Measurements from ENCODE around the gene PEX1. TPM values are rescaled to one million over a fixed set of nuclear protein-coding genes. Genes with fewer than 3 reads are reported as not detected.
"Not testable (repeated sequence)": the region's sequence is repeated elsewhere in the genome, so short reads cannot be mapped to it uniquely, and the experiment has no call there.

The PEX1 gene
- total RNA-seq, 2 donors from 2014 or later, result 12.4 to 15.8 TPM

DNA sequence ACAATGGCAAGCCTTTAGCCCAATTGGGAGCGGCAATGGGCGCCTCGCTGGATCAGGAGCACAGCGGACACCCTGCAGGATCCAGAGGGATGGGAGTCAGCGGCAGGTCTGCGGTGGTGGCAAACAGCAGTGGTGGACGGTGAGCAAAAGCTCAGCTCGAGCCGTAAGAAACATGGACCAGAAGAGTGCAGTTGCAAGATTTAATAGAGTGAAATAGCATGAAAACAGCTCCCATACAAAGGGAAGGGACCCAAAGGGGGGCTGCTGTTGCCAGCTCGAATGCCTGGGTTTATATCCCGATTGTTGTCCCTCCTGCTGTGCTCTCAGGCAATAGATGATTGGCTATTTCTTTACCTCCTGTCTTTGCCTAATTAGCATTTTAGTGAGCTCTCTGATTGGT is 50.6 kb downstream of the PEX1 start, which contains the start of gene ERVW-1:
ERVW-1 (minus strand) TSS at position 266 of the 400 bp plus-strand sequence. CDS start 7,565 bp downstream, outside the sequence.
- ATAC-seq; H3K27ac Mint-ChIP-seq; DNase-seq (ENCODE audit: low spot score in 2 of 2); H3K9me3 Mint-ChIP-seq; H3K36me3 Mint-ChIP-seq: not testable (repeated sequence)

DNA sequence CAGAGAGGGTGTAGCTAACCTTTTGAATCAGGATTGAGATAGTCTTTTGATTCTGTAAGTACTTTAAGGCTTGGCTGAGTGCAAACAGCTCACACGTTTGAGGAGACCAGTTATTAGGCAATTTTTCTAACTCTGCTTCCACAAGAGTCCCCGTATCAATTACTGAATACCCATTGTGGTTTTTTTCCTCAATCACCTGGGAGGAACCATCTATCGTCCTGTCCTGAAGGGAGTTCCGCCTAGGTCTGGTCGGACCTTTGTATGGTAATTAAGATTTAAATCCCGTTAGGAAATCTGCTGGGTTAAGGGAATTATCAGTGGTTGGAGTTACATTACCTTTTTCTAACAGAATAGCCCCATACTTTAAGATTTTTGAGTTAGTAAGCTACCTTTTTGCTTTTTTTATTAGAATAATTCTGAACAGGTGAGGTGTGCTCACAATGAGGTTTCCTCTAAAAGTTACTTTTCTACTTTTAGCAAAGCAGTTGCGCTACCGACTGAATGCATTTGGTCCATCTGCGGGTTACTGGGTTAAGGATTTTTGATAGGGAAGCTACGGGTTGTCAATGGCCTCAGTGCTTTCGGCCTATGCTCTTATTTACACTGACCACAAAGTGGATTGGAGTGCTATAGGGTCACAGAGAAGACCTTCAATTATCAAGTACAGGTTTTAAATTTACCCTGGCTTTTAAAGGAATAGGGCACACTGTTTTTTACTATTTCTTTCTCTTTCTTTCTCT is 52.3 kb downstream of the PEX1 start:
- not testable (repeated sequence) for H3K27ac Mint-ChIP-seq; H3K36me3 Mint-ChIP-seq; H3K9me3 Mint-ChIP-seq; DNase-seq (ENCODE audit: low spot score in 2 of 2); ATAC-seq

DNA sequence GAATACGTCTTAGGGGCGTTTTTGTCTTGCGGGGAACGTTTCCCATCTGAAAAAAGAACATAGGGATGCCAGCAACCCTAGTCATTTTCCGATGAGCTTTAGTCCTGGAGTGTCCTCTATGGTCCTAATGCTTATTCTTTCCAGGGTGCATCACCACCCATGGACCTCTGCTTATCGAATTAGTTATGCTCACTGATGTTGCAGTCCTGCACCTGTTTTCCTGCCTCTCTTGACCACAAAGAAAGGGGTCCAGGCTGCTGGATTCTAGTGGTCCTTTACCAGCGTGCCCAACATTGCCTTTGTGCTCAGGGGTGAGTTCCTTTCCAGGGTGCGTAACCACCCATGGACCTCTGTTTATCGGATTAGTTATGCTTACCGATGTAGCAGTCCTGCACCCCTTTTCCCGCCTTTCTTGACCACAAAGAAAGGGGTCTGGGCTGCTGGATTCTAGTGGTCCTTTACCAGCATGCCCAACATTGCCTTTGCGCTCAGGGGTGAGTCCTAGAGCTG is 53.0 kb downstream of the PEX1 start:
- not testable (repeated sequence) for H3K36me3 Mint-ChIP-seq; DNase-seq (ENCODE audit: low spot score in 2 of 2); H3K27ac Mint-ChIP-seq

DNA sequence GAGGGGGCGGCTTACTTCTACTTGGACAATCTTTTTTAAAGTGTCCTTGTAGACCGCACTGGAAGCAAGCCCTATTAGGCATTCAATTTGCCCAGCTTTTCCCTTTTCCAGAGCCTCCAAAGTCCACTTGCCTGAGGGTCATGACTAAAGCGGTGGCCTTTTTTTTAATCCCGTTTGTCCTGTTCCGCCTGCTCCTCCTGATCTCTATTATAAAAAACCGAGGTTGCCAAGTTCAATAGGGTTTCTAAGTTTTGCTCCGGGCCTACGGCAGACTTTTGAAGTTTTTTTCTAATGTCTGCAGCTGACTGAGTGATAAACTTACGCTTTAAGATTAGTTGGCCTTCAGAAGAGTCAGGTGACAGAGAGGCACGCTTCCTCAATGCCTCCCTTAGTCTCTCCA is 54.3 kb downstream of the PEX1 start:
- H3K9me3 Mint-ChIP-seq; ATAC-seq; DNase-seq (ENCODE audit: low spot score in 2 of 2); H3K27ac Mint-ChIP-seq; H3K36me3 Mint-ChIP-seq: not testable (repeated sequence)

More for the DNA sequence above, 53.0 kb downstream of the PEX1 start:
- H3K9me3 Mint-ChIP-seq, ATAC-seq: not testable (repeated sequence)

DNA sequence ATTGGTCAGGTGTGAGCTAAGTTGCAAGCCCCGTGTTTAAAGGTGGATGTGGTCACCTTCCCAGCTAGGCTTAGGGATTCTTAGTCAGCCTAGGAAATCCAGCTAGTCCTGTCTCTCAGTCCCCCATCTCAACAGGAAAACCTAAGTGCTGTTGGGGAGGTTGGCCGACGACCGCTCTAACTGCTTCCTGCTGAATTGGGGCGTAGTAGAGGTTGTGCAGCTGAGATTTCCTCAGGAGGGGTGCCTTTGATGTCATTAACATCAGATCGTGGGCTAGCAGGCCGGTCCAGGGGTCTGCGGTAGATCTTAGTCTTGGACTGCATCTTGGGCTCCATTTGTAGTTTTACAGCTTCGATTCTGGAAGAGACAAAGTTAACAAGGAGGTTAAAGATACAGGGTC is 59.7 kb downstream of the PEX1 start:
- not testable (repeated sequence) for H3K27ac Mint-ChIP-seq; ATAC-seq; H3K9me3 Mint-ChIP-seq; DNase-seq (ENCODE audit: low spot score in 2 of 2)
- H3K36me3 Mint-ChIP-seq, result peaks cover 16 to 21% of the 10 kb centered on the region in 2 donors

DNA sequence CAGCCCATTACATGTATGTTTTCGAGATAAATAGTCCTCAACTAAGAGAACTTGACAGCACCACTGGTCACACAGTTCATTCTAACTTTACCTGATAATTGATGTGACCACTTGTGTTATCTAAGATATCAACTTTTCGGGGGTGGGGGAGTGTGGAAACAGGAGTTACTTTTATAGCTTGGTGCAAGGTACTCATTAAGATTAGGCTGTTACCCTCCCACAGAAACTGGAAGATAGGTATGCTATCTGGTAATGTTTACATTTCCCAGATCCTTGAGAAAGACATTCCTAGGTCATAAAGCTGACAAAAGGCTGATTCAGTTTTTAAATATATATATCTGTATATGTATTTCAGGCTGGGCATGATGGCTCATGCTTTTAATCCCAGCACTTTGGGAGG is 61.6 kb downstream of the PEX1 start:
- ATAC-seq (no peak), DNase-seq (ENCODE audit: low spot score in 2 of 2) (no peak)
- H3K9me3 Mint-ChIP-seq, result peaks cover 3% of the 10 kb centered on the region in 2 donors
- peaks cover 16 to 21% of the 10 kb centered on the region in 2 donors for H3K36me3 Mint-ChIP-seq
- no peak overlapping the region for H3K27ac Mint-ChIP-seq

DNA sequence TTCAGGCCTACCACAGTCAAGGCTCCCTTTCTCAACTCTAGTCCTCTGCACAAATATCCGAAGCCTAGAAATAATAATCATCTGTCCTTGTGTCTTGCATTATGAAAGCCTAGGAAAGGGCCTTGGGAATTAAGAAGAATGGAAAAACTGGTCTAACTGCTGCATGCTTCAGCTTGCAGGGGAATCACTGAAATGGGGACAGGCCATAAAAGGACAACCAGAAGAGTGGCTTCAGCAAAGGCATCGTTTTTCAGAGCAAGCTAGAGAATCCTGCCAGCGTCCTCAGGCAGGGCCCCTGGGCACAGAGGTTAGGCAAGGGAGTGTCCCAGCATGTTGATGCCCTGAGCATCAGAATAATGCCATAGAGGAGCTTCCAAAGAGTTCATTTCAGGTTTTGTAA is 63.8 kb downstream of the PEX1 start:
- Mint-ChIP-seq H3K9me3 (peaks cover 3% of the 10 kb centered on the region in 2 donors), H3K27ac (no peak overlapping the region), H3K36me3 (peaks cover 16 to 21% of the 10 kb centered on the region in 2 donors)
- ATAC-seq (no peak), DNase-seq (ENCODE audit: low spot score in 2 of 2) (no peak)

DNA sequence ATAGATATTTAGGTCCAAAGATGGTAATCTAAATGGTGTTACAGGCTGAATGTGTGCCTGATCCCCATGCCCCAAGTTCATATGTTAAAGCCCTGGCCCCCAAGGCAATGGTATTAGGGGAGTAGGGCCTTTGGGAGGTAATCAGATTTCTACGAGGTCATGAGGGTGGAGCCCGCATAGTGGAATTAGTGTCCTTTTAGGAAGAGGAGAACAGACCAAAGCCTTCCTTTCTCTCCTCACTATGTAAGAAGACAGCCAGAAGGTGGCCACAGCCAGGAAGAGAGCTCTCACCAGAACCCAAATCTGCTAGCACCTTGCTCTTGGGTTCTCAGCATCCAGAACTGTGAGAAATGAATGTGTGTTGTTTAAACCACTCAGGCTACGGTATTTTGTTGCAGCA is 65.8 kb downstream of the PEX1 start:
- no peak for ATAC-seq
- H3K36me3 Mint-ChIP-seq, result peaks cover 3% of the 10 kb centered on the region in 2 donors
- DNase-seq (ENCODE audit: low spot score in 2 of 2), result no peak

DNA sequence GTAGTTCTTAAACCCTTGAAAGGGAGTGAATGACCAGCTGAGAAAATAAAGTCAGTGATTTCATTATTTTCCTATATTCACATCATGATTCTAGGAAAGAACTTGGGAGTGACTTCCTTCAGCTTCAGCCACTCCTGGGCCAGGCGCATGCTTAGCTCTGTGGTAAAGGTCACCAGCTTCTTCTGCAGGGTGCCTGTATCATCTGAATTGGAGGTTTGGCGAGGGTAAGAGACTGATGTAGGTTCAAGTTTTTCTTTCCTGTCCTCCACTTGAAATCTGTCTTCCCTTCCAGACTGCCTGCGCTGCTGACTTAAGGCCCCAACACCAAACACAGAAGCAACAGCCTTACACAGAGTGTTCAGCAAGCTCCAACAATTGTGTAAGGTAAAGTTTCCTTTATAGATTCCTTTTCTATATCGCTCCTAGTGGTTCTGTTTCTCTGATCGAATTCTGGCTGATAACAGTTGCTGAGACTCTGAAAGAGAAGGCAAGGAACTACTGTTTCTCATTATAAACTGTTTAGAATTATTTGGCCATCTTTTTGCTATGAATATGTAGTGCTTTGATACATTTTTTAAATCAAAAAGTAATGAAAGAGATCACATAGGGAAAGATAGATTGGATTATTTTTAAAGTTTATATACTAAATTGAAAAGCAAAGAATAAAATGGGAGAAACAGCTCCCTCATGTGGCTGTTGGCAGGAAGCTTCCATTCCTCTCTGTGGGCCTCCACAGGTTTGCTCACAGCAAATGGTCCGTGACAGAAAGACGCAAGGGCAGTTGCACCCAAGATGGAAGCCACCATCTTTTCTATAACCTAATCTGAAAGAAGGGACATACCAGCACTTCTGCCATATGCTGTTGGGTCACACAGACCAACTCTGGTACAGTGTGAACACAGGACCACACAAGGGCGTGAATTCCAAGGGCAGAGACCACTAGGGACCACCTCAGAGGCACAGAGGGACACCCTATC is 67.0 kb downstream of the PEX1 start:
- H3K27ac Mint-ChIP-seq, result no peak overlapping the region
- H3K36me3 Mint-ChIP-seq, result no peaks in the 10 kb centered on the region
- no peaks in the 10 kb centered on the region for H3K9me3 Mint-ChIP-seq
- ATAC-seq, result peak; percentile 48 to 65
- peak in 1 of 2 donors; percentile 24 for DNase-seq (ENCODE audit: low spot score in 2 of 2)

More for the DNA sequence above, 65.8 kb downstream of the PEX1 start:
- no peak overlapping the region for H3K27ac Mint-ChIP-seq
- H3K9me3 Mint-ChIP-seq, result no peaks in the 10 kb centered on the region

DNA sequence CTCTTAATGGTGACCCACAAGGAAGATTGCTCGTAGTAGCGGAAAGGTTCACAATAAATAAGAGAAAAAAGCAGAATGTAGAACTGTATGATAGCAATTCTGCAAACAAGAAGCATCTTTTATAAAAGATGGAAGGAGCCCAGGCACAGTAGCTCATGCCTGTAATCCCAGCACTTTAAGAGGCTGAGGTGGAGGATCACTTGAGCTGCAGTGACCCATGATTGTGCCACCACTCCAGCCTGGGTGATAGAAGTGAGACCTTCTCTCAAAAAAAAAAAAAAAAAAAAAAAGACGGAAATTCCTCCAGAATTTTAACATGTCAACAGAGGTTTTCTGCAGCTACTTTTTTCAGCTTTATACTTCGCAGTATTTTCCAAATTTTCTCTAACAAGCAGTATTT is 67.8 kb downstream of the PEX1 start:
- no peak overlapping the region for H3K27ac Mint-ChIP-seq
- no peak for ATAC-seq
- DNase-seq (ENCODE audit: low spot score in 2 of 2), result no peak
- no peaks in the 10 kb centered on the region for H3K36me3 Mint-ChIP-seq
- H3K9me3 Mint-ChIP-seq, result no peaks in the 10 kb centered on the region

DNA sequence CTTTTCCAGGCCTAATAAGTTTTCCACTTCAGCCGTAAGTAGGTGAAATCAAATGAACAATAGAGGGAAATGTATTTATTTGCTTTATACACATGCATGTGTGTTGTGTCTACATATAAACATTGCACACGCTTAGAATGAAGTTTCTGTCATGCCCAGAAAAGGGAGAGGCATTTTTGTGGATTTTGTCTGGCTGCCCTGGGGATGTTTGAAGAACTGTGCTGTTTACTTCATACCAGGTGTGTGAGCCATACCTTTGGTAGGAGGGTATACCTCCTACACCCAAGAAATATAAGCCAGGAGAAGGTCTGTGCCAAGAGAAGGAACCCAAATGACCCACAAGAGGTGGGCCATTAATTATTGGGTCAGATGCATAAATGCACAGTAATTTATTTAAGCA is 68.2 kb downstream of the PEX1 start:
- no peaks in the 10 kb centered on the region for H3K9me3 Mint-ChIP-seq
- DNase-seq (ENCODE audit: low spot score in 2 of 2) (no peak), ATAC-seq (no peak)
- H3K36me3 Mint-ChIP-seq, result no peaks in the 10 kb centered on the region
- H3K27ac Mint-ChIP-seq, result no peak overlapping the region

DNA sequence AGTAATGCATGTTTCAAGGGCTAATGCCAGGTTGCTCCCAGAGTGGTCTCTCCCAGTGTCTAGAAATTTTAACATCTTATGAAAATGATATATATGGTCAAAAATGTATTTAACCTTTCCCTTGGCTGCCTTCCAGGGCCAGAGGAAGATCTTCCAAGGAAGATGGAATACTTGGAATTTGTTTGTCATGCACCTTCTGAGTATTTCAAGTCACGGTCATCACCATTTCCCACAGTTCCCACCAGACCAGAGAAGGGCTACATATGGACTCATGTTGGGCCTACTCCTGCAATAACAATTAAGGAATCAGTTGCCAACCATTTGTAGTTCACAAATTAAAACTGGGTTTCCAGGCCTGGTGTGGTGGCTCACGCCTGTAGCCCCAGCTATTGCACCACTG is 72.1 kb downstream of the PEX1 start:
- H3K9me3 Mint-ChIP-seq, result no peaks in the 10 kb centered on the region
- DNase-seq (ENCODE audit: low spot score in 2 of 2) (no peak), ATAC-seq (no peak)
- H3K27ac Mint-ChIP-seq, result no peak overlapping the region
- H3K36me3 Mint-ChIP-seq, result no peaks in the 10 kb centered on the region

DNA sequence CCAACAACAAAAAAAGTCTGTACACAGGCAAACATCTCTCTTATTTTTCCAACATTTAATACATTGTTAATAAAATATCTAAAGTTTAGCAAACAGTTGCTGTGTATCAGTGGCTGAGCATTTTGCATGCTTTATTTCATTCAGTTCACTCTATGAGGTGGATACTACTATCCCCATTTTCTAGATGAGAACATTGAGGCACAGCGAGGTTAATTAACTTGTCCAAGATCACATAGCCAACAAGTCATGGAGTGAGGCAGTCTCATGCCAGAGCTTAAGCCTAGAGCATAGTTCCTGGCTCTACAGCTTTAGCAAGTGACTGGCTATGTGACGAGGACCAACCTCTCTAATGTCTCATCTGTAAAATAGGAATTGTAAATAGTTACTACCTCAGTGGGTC is 76.7 kb downstream of the PEX1 start:
- ATAC-seq (no peak), DNase-seq (ENCODE audit: low spot score in 2 of 2) (no peak)
- H3K27ac Mint-ChIP-seq, result no peak overlapping the region
- H3K9me3 Mint-ChIP-seq, result no peaks in the 10 kb centered on the region
- H3K36me3 Mint-ChIP-seq, result peaks cover 6 to 15% of the 10 kb centered on the region in 2 donors

DNA sequence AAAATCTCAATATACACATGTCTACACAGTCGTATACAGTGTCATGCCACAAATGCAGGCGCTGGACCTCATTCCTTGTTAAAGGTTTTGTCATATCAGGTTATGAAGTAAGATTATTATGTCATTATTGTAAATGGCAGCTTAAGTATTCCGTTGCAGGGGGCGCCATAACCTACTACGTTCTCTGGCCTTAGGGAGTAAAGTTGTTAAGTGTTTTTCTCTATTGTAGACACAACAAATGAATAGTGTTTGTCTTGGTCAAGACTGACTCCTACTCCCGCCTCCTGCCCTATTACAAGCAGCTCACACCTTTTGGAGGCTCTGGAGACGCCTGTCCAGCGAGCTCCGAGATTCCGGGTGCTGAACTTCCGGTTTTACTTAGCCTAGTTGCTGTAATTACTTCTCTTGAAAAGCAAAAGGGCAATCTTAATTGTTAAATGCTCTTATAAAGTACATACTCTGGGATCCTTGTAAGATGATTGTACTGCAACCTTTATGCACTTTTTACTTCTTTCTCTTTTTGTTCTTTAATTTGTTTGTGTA is 80.0 kb downstream of the PEX1 start:
- DNase-seq (ENCODE audit: low spot score in 2 of 2) (peak in 1 of 2 donors; percentile 55), ATAC-seq (peak; percentile 23 to 58)
- Mint-ChIP-seq H3K36me3 (peaks cover 6 to 15% of the 10 kb centered on the region in 2 donors), H3K27ac (peak overlapping the region; percentile 93), H3K9me3 (no peaks in the 10 kb centered on the region)

DNA sequence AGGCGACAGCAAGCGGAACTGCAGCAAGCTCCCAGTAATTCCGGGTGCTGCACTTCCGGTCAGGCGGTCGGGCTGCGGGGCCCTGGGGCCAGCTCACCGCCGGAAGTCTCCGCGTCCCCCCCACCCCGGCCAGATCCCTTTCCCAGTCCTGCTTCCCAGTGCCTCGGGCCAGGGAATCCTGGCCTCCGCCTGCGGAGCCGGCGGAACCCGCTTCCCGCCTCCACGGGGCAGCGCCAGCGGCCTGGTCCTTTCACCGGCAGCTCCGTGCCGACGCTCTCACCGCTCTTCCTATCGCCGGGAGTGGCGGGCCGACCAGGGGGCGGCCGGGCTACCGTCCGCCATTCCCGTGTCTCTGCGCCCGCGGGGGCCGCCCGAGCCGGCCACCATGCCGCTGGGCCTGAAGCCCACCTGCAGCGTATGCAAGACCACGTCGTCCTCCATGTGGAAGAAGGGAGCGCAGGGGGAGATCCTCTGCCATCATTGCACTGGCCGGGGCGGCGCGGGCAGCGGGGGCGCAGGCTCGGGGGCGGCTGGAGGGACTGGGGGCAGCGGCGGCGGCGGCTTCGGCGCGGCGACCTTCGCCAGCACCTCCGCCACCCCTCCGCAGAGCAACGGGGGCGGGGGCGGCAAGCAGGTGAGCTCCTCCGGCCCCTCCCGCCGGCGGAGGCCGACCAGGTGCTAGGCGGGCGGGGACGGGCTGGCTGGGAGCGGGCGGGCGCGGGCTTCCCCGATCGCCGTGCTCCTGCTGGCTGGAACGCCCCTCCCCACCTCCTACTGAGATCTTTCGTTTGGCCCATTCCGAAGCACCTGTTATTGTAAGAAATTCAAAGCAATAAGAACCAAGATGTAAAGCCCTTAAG is 80.7 kb downstream of the PEX1 start, which contains the start of gene GATAD1:
GATAD1 (plus strand) TSS at position 138 of the 860 bp plus-strand sequence; CDS start at position 386, 248 bp downstream.
- Mint-ChIP-seq H3K9me3 (no peaks in the 10 kb centered on the region), H3K36me3 (peaks cover 6 to 15% of the 10 kb centered on the region in 2 donors), H3K27ac (peak within 1 kb of the TSS; percentile 93)
- ATAC-seq (peak; percentile 87 to 92), DNase-seq (ENCODE audit: low spot score in 2 of 2) (peak; percentile 83 to 90)
